22Rv1 (cell line): ENCODE measurements around the gene SRI.

Experiments
- H3K27ac ChIP-seq: fragments of 450-650 bp; 2 replicates; pipeline ENCODE4 v1.5.1; 2017
- CTCF ChIP-seq: fragments of 450-650 bp; IDR thresholded peaks from 2 replicates; pipeline ENCODE4 v1.5.1; 2017; ENCODE audit warnings: mild to moderate bottlenecking
- ZFX ChIP-seq: fragments of 450-650 bp; IDR thresholded peaks from 2 replicates; pipeline ENCODE4 v1.6.1; 2017; ENCODE audit warnings: antibody characterized with exemption, borderline replicate concordance

SRI gene

GRCh38 chr7:88185650-88186049 is 34.2 kb downstream of the SRI start:
- H3K27ac ChIP-seq: no peak overlapping the region
- TF ChIP-seq CTCF: no peak
- TF ChIP-seq ZFX: no peak

- no peak overlapping the region for H3K27ac ChIP-seq
- no peak for TF ChIP-seq ZFX
- TF ChIP-seq CTCF: no peak
Measured at GRCh38 chr7:88184848-88185304, 35.0 kb downstream of the SRI start.

- TF ChIP-seq CTCF (no peak), ZFX (no peak)
- H3K27ac ChIP-seq: no peak overlapping the region
Measured at GRCh38 chr7:88183051-88183450, 36.8 kb downstream of the SRI start.

GRCh38 chr7:88176190-88176589 is 43.6 kb downstream of the SRI start:
- H3K27ac ChIP-seq: no peak overlapping the region
- TF ChIP-seq ZFX (no peak), CTCF (no peak)

- no peak overlapping the region for H3K27ac ChIP-seq
- no peak for TF ChIP-seq CTCF
- no peak for TF ChIP-seq ZFX
Measured at GRCh38 chr7:88172842-88173241, 47.0 kb downstream of the SRI start.

- H3K27ac ChIP-seq: no peak overlapping the region
Measured at GRCh38 chr7:88169717-88170320, 50.0 kb downstream of the SRI start.

GRCh38 chr7:88167721-88168120 is 52.1 kb downstream of the SRI start:
- H3K27ac ChIP-seq: no peak overlapping the region
- TF ChIP-seq CTCF: no peak
- TF ChIP-seq ZFX: no peak

More at GRCh38 chr7:88169717-88170320, 50.0 kb downstream of the SRI start:
- TF ChIP-seq ZFX: no peak
- TF ChIP-seq CTCF: peak; percentile 89
